ENCODE results near the gene PARD3.

Gene PARD3

GRCh38 chr10:34290412-34291081 lies 524.5 kb downstream of the PARD3 start:
- Histone ChIP-seq H3K9me3 (ENCODE audit: control insufficient read depth, low read length) (no peaks in the 10 kb centered on the region), H3K4me1 (no peaks in the 10 kb centered on the region), H3K27me3 (ENCODE audit: control insufficient read depth, insufficient read depth, low read length) (no peaks in the 10 kb centered on the region), H3K4me2 (ENCODE audit: low read length) (no peak overlapping the region), H3K36me3 (ENCODE audit: control insufficient read depth, insufficient read depth, low read length) (no peaks in the 10 kb centered on the region), H3K4me3 (ENCODE audit: low read depth, low read length) (no peak overlapping the region), H3K79me2 (no peaks in the 10 kb centered on the region), H3K27ac (no peak overlapping the region), H3K9ac (no peak overlapping the region), H2AFZ (no peak overlapping the region)
- TF ChIP-seq, protein P1, sequence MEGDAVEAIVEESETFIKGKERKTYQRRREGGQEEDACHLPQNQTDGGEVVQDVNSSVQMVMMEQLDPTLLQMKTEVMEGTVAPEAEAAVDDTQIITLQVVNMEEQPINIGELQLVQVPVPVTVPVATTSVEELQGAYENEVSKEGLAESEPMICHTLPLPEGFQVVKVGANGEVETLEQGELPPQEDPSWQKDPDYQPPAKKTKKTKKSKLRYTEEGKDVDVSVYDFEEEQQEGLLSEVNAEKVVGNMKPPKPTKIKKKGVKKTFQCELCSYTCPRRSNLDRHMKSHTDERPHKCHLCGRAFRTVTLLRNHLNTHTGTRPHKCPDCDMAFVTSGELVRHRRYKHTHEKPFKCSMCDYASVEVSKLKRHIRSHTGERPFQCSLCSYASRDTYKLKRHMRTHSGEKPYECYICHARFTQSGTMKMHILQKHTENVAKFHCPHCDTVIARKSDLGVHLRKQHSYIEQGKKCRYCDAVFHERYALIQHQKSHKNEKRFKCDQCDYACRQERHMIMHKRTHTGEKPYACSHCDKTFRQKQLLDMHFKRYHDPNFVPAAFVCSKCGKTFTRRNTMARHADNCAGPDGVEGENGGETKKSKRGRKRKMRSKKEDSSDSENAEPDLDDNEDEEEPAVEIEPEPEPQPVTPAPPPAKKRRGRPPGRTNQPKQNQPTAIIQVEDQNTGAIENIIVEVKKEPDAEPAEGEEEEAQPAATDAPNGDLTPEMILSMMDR (IDR thresholded peaks at IDR 0.05): no peak

- Histone ChIP-seq H3K36me3 (ENCODE audit: control insufficient read depth, insufficient read depth, low read length) (no peaks in the 10 kb centered on the region), H3K27me3 (ENCODE audit: control insufficient read depth, insufficient read depth, low read length) (no peaks in the 10 kb centered on the region), H3K79me2 (no peaks in the 10 kb centered on the region), H2AFZ (no peak overlapping the region), H3K4me2 (ENCODE audit: low read length) (no peak overlapping the region), H3K4me1 (no peaks in the 10 kb centered on the region), H3K27ac (no peak overlapping the region), H3K4me3 (ENCODE audit: low read depth, low read length) (no peak overlapping the region), H3K9ac (no peak overlapping the region), H3K9me3 (ENCODE audit: control insufficient read depth, low read length) (no peaks in the 10 kb centered on the region)
- TF ChIP-seq, protein P1 (IDR thresholded peaks at IDR 0.05): no peak
Measured at GRCh38 chr10:34288634-34289033, 526.5 kb downstream of the PARD3 start.

- H3K36me3 ChIP-seq (ENCODE audit: control insufficient read depth, insufficient read depth, low read length): no peaks in the 10 kb centered on the region
- H3K4me1 ChIP-seq: no peaks in the 10 kb centered on the region
- H3K79me2 ChIP-seq: no peaks in the 10 kb centered on the region
- no peak overlapping the region for H3K9ac ChIP-seq
- TF ChIP-seq, protein P1 (IDR thresholded peaks at IDR 0.05): no peak
- no peak overlapping the region for H3K4me3 ChIP-seq (ENCODE audit: low read depth, low read length)
- no peaks in the 10 kb centered on the region for H3K9me3 ChIP-seq (ENCODE audit: control insufficient read depth, low read length)
- H3K27ac ChIP-seq: no peak overlapping the region
- H3K27me3 ChIP-seq (ENCODE audit: control insufficient read depth, insufficient read depth, low read length): no peaks in the 10 kb centered on the region
- no peak overlapping the region for H2AFZ ChIP-seq
- no peak overlapping the region for H3K4me2 ChIP-seq (ENCODE audit: low read length)
Measured at GRCh38 chr10:34286136-34286739, 528.9 kb downstream of the PARD3 start.

DNA sequence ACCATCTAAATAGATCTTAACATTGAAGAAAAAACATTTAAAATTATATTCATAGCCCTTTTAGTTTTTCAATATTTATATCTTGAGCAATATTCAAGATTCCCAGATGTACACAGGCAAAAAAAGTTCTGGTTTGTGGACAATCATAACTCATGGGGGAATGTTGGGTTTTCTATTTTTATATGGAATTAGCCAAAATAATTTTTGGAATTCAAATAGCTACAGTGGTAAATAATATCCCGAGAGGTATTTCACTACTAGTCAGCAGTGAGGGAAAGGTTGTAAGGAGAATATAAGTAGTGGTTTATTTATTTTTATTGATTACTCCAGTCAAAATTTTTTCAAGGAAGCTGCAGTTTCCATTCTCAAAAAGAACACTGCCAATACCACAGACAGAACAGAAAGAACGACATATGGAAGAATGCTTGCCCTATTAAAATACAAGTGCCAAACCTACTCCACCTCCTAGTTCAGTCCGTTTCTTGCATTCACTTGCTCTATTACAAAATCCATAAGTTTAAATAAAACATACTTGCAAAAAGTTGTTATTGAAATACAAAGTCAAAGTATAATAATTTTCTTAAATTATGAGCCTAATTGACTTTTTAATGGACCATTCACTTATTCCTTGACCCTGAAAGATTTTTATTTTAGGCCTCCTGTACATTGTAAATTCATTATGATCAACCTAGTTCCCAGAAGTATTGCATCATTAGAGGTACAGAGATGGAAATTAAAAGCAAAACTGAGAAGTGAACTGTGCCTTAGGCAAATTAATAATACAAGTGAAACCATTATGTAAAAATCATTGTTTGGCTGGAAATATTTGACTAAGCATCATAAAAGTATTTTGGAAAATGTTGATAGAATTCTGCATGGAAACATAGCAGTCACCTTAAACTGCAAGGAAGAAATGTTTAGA lies 533.2 kb downstream of the PARD3 start:
- Histone ChIP-seq H3K27me3 (ENCODE audit: control insufficient read depth, insufficient read depth, low read length) (no peaks in the 10 kb centered on the region), H3K79me2 (no peaks in the 10 kb centered on the region), H3K36me3 (ENCODE audit: control insufficient read depth, insufficient read depth, low read length) (no peaks in the 10 kb centered on the region), H3K9ac (no peak overlapping the region), H2AFZ (no peak overlapping the region), H3K9me3 (ENCODE audit: control insufficient read depth, low read length) (no peaks in the 10 kb centered on the region), H3K4me3 (ENCODE audit: low read depth, low read length) (no peak overlapping the region), H3K27ac (no peak overlapping the region), H3K4me1 (no peaks in the 10 kb centered on the region), H3K4me2 (ENCODE audit: low read length) (no peak overlapping the region)
- TF ChIP-seq, protein P1 (IDR thresholded peaks at IDR 0.05): no peak

Data from parathyroid adenoma (tissue), 2 donors.